C4-2B (cell line): ENCODE data around the gene ARMC7.

ENCODE experiments used
- H3K27ac ChIP-seq: fragments of 450-650 bp; 2 replicates; pipeline ENCODE4 v1.5.1; 2017
- CTCF ChIP-seq: fragments of 450-650 bp; conservative IDR thresholded peaks from 2 replicates; pipeline ENCODE4 v1.5.1; 2017; ENCODE audit warnings: mild to moderate bottlenecking
- ZFX ChIP-seq: fragments of 450-650 bp; IDR thresholded peaks from 2 replicates; pipeline ENCODE4 v1.6.1; 2017

ARMC7 gene

GRCh38 chr17:75081611-75082540 is 27.9 kb upstream of the ARMC7 start:
- TF ChIP-seq CTCF: no peak
- no peak for TF ChIP-seq ZFX
- H3K27ac ChIP-seq: no peak overlapping the region

GRCh38 chr17:75082683-75083082 is 27.1 kb upstream of the ARMC7 start:
- TF ChIP-seq ZFX (no peak), CTCF (no peak)
- H3K27ac ChIP-seq: no peak overlapping the region

GRCh38 chr17:75084039-75084660 is 25.6 kb upstream of the ARMC7 start:
- TF ChIP-seq CTCF (no peak), ZFX (no peak)
- no peak overlapping the region for H3K27ac ChIP-seq

GRCh38 chr17:75086496-75087181 is 23.1 kb upstream of the ARMC7 start:
- H3K27ac ChIP-seq: no peak overlapping the region
- no peak for TF ChIP-seq CTCF
- no peak for TF ChIP-seq ZFX

GRCh38 chr17:75087182-75087557 is 22.6 kb upstream of the ARMC7 start:
- H3K27ac ChIP-seq: no peak overlapping the region
- TF ChIP-seq CTCF: no peak
- no peak for TF ChIP-seq ZFX

- H3K27ac ChIP-seq: no peak within 1 kb of the TSS
- TF ChIP-seq ZFX (no peak), CTCF (no peak)
Observed at GRCh38 chr17:75087558-75088453, 22.0 kb upstream of the ARMC7 start, which contains the start of gene SLC16A5. SLC16A5 (plus strand) TSS chr17:75087954; CDS start chr17:75093637, 5,683 bp downstream.
